Neuron (in vitro differentiated cells): ENCODE measurements around the gene PATJ.

Experiments used
- H2AFZ ChIP-seq: one replicate; pipeline ENCODE4 v1.6.1; 2013; ENCODE audit warnings: low read depth, mild to moderate bottlenecking, inconsistent platforms, low read length, moderate library complexity
- H3K27me3 ChIP-seq: one replicate; pipeline ENCODE4 v1.6.1; 2013; ENCODE audit warnings: low read length; ENCODE audit not compliant: insufficient read depth
- H3K36me3 ChIP-seq: one replicate; pipeline ENCODE4 v1.6.1; 2013; ENCODE audit warnings: low read length; ENCODE audit not compliant: insufficient read depth
- H3K4me1 ChIP-seq: one replicate; pipeline ENCODE4 v1.6.1; 2013; ENCODE audit warnings: low read length; ENCODE audit not compliant: insufficient read depth
- H3K4me3 ChIP-seq: 2 replicates; pipeline ENCODE4 v1.5.1; 2013; ENCODE audit warnings: mild to moderate bottlenecking, low read length, moderate library complexity
- H3K9me3 ChIP-seq: one replicate; pipeline ENCODE4 v1.6.1; 2013; ENCODE audit warnings: low read length

The PATJ gene

GRCh38 chr1:62110198-62110817, 368.0 kb downstream of the PATJ start:
- no peak overlapping the region for H2AFZ ChIP-seq
- H3K9me3 ChIP-seq, result no peaks in the 10 kb centered on the region
- no peaks in the 10 kb centered on the region for H3K27me3 ChIP-seq
- no peaks in the 10 kb centered on the region for H3K4me1 ChIP-seq
- no peak overlapping the region for H3K4me3 ChIP-seq
- no peaks in the 10 kb centered on the region for H3K36me3 ChIP-seq

- H3K27me3 ChIP-seq, result no peaks in the 10 kb centered on the region
- no peaks in the 10 kb centered on the region for H3K36me3 ChIP-seq
These were observed 368.8 kb downstream of the PATJ start for GRCh38 chr1:62111084-62111483.

GRCh38 chr1:62113507-62113906, 371.2 kb downstream of the PATJ start:
- Histone ChIP-seq H3K4me1 (no peaks in the 10 kb centered on the region), H3K27me3 (no peaks in the 10 kb centered on the region), H3K36me3 (no peaks in the 10 kb centered on the region), H3K4me3 (no peak overlapping the region), H3K9me3 (no peaks in the 10 kb centered on the region), H2AFZ (no peak overlapping the region)

More at GRCh38 chr1:62111084-62111483, 368.8 kb downstream of the PATJ start:
- Histone ChIP-seq H2AFZ (no peak overlapping the region), H3K9me3 (no peaks in the 10 kb centered on the region), H3K4me3 (no peak overlapping the region), H3K4me1 (no peaks in the 10 kb centered on the region)

- no peak overlapping the region for H3K4me3 ChIP-seq
- no peaks in the 10 kb centered on the region for H3K9me3 ChIP-seq
- H3K4me1 ChIP-seq, result no peaks in the 10 kb centered on the region
- H3K27me3 ChIP-seq, result no peaks in the 10 kb centered on the region
- no peak overlapping the region for H2AFZ ChIP-seq
- H3K36me3 ChIP-seq, result no peaks in the 10 kb centered on the region
These were observed 374.9 kb downstream of the PATJ start for GRCh38 chr1:62117018-62117750.

- no peaks in the 10 kb centered on the region for H3K4me1 ChIP-seq
- H2AFZ ChIP-seq, result no peak overlapping the region
- no peak overlapping the region for H3K4me3 ChIP-seq
- H3K9me3 ChIP-seq, result no peaks in the 10 kb centered on the region
- no peaks in the 10 kb centered on the region for H3K36me3 ChIP-seq
- H3K27me3 ChIP-seq, result no peaks in the 10 kb centered on the region
These were observed 384.5 kb downstream of the PATJ start for GRCh38 chr1:62126579-62127290.

GRCh38 chr1:62128745-62129144, 386.5 kb downstream of the PATJ start:
- no peaks in the 10 kb centered on the region for H3K27me3 ChIP-seq
- H3K4me1 ChIP-seq, result no peaks in the 10 kb centered on the region
- no peaks in the 10 kb centered on the region for H3K36me3 ChIP-seq
- no peak overlapping the region for H2AFZ ChIP-seq
- H3K4me3 ChIP-seq, result no peak overlapping the region
- no peaks in the 10 kb centered on the region for H3K9me3 ChIP-seq

- Histone ChIP-seq H2AFZ (no peak overlapping the region), H3K4me1 (no peaks in the 10 kb centered on the region), H3K4me3 (no peak overlapping the region), H3K27me3 (no peaks in the 10 kb centered on the region), H3K9me3 (no peaks in the 10 kb centered on the region), H3K36me3 (no peaks in the 10 kb centered on the region)
These were observed 388.9 kb downstream of the PATJ start for GRCh38 chr1:62131093-62131725.

- no peaks in the 10 kb centered on the region for H3K36me3 ChIP-seq
- no peaks in the 10 kb centered on the region for H3K4me1 ChIP-seq
- H3K27me3 ChIP-seq, result no peaks in the 10 kb centered on the region
- no peaks in the 10 kb centered on the region for H3K9me3 ChIP-seq
- H3K4me3 ChIP-seq, result no peak overlapping the region
- no peak overlapping the region for H2AFZ ChIP-seq
These were observed 395.7 kb downstream of the PATJ start for GRCh38 chr1:62138029-62138428.

- Histone ChIP-seq H3K36me3 (no peaks in the 10 kb centered on the region), H3K4me1 (no peaks in the 10 kb centered on the region), H3K27me3 (no peaks in the 10 kb centered on the region), H3K4me3 (no peak overlapping the region), H2AFZ (no peak overlapping the region), H3K9me3 (no peaks in the 10 kb centered on the region)
These were observed 397.1 kb downstream of the PATJ start for GRCh38 chr1:62139410-62139809.

GRCh38 chr1:62140666-62141065, 398.4 kb downstream of the PATJ start:
- no peaks in the 10 kb centered on the region for H3K9me3 ChIP-seq
- H2AFZ ChIP-seq, result no peak overlapping the region
- H3K27me3 ChIP-seq, result no peaks in the 10 kb centered on the region
- H3K4me3 ChIP-seq, result no peak overlapping the region
- H3K36me3 ChIP-seq, result no peaks in the 10 kb centered on the region
- H3K4me1 ChIP-seq, result no peaks in the 10 kb centered on the region

- no peaks in the 10 kb centered on the region for H3K9me3 ChIP-seq
- H2AFZ ChIP-seq, result no peak overlapping the region
These were observed 400.2 kb downstream of the PATJ start for GRCh38 chr1:62142496-62142895.

GRCh38 chr1:62144238-62144831, 402.1 kb downstream of the PATJ start:
- Histone ChIP-seq H3K4me3 (no peak overlapping the region), H2AFZ (no peak overlapping the region), H3K9me3 (no peaks in the 10 kb centered on the region), H3K36me3 (no peaks in the 10 kb centered on the region), H3K4me1 (no peaks in the 10 kb centered on the region), H3K27me3 (no peaks in the 10 kb centered on the region)

More at GRCh38 chr1:62142496-62142895, 400.2 kb downstream of the PATJ start:
- H3K36me3 ChIP-seq, result no peaks in the 10 kb centered on the region
- H3K27me3 ChIP-seq, result no peaks in the 10 kb centered on the region
- H3K4me3 ChIP-seq, result no peak overlapping the region
- no peaks in the 10 kb centered on the region for H3K4me1 ChIP-seq

- Histone ChIP-seq H3K4me1 (no peaks in the 10 kb centered on the region), H3K36me3 (no peaks in the 10 kb centered on the region), H2AFZ (no peak overlapping the region), H3K9me3 (no peaks in the 10 kb centered on the region), H3K4me3 (no peak overlapping the region), H3K27me3 (no peaks in the 10 kb centered on the region)
These were observed 417.7 kb downstream of the PATJ start for GRCh38 chr1:62159940-62160348.
